Right lobe of liver (tissue), 4 donors: ENCODE data around the gene ACACA.

Experiments
- CTCF ChIP-seq, 4 donors: fragments of 200-600 bp in 3 of 4; fragments of 450-650 bp in 1 of 4; IDR thresholded peaks; one replicate each; pipeline versions ENCODE4 v1.5.1 to v1.8.0; 2016 to 2022; ENCODE audit warnings: antibody characterized with exemption in 4 of 4, mild to moderate bottlenecking in 2 of 4
- POLR2A ChIP-seq: fragments of 450-650 bp; IDR thresholded peaks from one replicate; pipeline ENCODE4 v1.6.1; 2017; ENCODE audit warnings: antibody characterized with exemption, mild to moderate bottlenecking
- donor health status: DM: no; HTN: no; CAD: no.
- donor health status: DM: no; HTN: no; CAD: no.
- donor health status: DM: no; HTN: yes; CAD: no.

GRCh38 chr17:37309051-37309450 lies 97.6 kb downstream of the ACACA start:
- TF ChIP-seq CTCF (IDR thresholded peaks at IDR 0.05) (no peak), POLR2A (no peak)
